ACC112 (cell line): ENCODE data around the gene SH3GL3.

Source experiments
- H2AFZ ChIP-seq: fragments of 200-600 bp; sonication (generic); one replicate; pipeline ENCODE4 v1.6.0; 2017; ENCODE audit warnings: antibody characterized with exemption, low read length; ENCODE audit not compliant: unreplicated experiment
- H3K27ac ChIP-seq: fragments of 200-600 bp; sonication (generic); 2 replicates; pipeline ENCODE4 v1.5.1; 2014; ENCODE audit warnings: low read depth, mild to moderate bottlenecking, antibody characterized with exemption, low read length, moderate library complexity
- H3K27me3 ChIP-seq: fragments of 200-600 bp; sonication (generic); 2 replicates; pipeline ENCODE4 v1.6.1; 2014; ENCODE audit warnings: mild to moderate bottlenecking, antibody characterized with exemption, low read length, moderate library complexity, mixed read lengths; ENCODE audit not compliant: insufficient read depth
- H3K36me3 ChIP-seq: fragments of 200-600 bp; sonication (generic); 2 replicates; pipeline ENCODE4 v1.6.1; 2016; ENCODE audit warnings: mild to moderate bottlenecking, antibody characterized with exemption, low read length, moderate library complexity, mixed read lengths; ENCODE audit not compliant: insufficient read depth
- H3K4me1 ChIP-seq: fragments of 200-600 bp; sonication (generic); one replicate; pipeline ENCODE4 v1.6.1; 2016; ENCODE audit warnings: low read length, mixed read lengths; ENCODE audit not compliant: insufficient read depth, unreplicated experiment, control insufficient read depth
- H3K4me3 ChIP-seq: fragments of 200-600 bp; sonication (generic); 2 replicates; pipeline ENCODE4 v1.5.1; 2014; ENCODE audit warnings: mild to moderate bottlenecking, low read depth, low read length
- H3K79me2 ChIP-seq: fragments of 200-600 bp; sonication (generic); one replicate; pipeline ENCODE4 v1.6.0; 2016; ENCODE audit warnings: low read length; ENCODE audit not compliant: control insufficient read depth, unreplicated experiment, insufficient read depth

Gene SH3GL3

GRCh38 chr15:83585601-83586335 lies 138.6 kb downstream of the SH3GL3 start:
- no peaks in the 10 kb centered on the region for H3K79me2 ChIP-seq
- no peaks in the 10 kb centered on the region for H3K36me3 ChIP-seq
- no peak overlapping the region for H3K27ac ChIP-seq
- H3K4me1 ChIP-seq = no peaks in the 10 kb centered on the region
- H3K4me3 ChIP-seq = no peak overlapping the region
- no peak overlapping the region for H2AFZ ChIP-seq
- no peaks in the 10 kb centered on the region for H3K27me3 ChIP-seq

GRCh38 chr15:83587091-83587490 lies 139.9 kb downstream of the SH3GL3 start:
- Histone ChIP-seq H3K79me2 (no peaks in the 10 kb centered on the region), H3K36me3 (no peaks in the 10 kb centered on the region), H3K4me3 (no peak overlapping the region), H3K4me1 (no peaks in the 10 kb centered on the region), H3K27me3 (no peaks in the 10 kb centered on the region), H2AFZ (no peak overlapping the region), H3K27ac (no peak overlapping the region)

- Histone ChIP-seq H3K36me3 (no peaks in the 10 kb centered on the region), H3K27me3 (no peaks in the 10 kb centered on the region), H3K4me3 (no peak overlapping the region), H3K4me1 (no peaks in the 10 kb centered on the region), H3K27ac (no peak overlapping the region), H3K79me2 (no peaks in the 10 kb centered on the region), H2AFZ (no peak overlapping the region)
Measured at GRCh38 chr15:83588441-83588840, 141.3 kb downstream of the SH3GL3 start.

GRCh38 chr15:83592370-83593040 lies 145.4 kb downstream of the SH3GL3 start:
- Histone ChIP-seq H3K27me3 (no peaks in the 10 kb centered on the region), H3K4me1 (no peaks in the 10 kb centered on the region), H2AFZ (no peak overlapping the region), H3K27ac (no peak overlapping the region), H3K4me3 (no peak overlapping the region), H3K36me3 (no peaks in the 10 kb centered on the region), H3K79me2 (no peaks in the 10 kb centered on the region)

GRCh38 chr15:83595191-83595590 lies 148.1 kb downstream of the SH3GL3 start:
- no peaks in the 10 kb centered on the region for H3K4me1 ChIP-seq
- H3K27ac ChIP-seq = no peak overlapping the region
- H3K27me3 ChIP-seq = no peaks in the 10 kb centered on the region
- H3K79me2 ChIP-seq = no peaks in the 10 kb centered on the region
- H3K4me3 ChIP-seq = no peak overlapping the region
- H2AFZ ChIP-seq = no peak overlapping the region
- H3K36me3 ChIP-seq = no peaks in the 10 kb centered on the region

GRCh38 chr15:83598031-83598430 lies 150.9 kb downstream of the SH3GL3 start:
- H3K79me2 ChIP-seq = no peaks in the 10 kb centered on the region
- H2AFZ ChIP-seq = no peak overlapping the region
- no peaks in the 10 kb centered on the region for H3K36me3 ChIP-seq
- H3K27me3 ChIP-seq = no peaks in the 10 kb centered on the region
- H3K4me1 ChIP-seq = no peaks in the 10 kb centered on the region
- no peak overlapping the region for H3K4me3 ChIP-seq
- H3K27ac ChIP-seq = no peak overlapping the region

GRCh38 chr15:83602021-83602420 lies 154.9 kb downstream of the SH3GL3 start:
- H3K27me3 ChIP-seq = no peaks in the 10 kb centered on the region; the same call in 1 of the 2 replicates
- no peak overlapping the region for H2AFZ ChIP-seq
- no peak overlapping the region for H3K27ac ChIP-seq

GRCh38 chr15:83604549-83604948 lies 157.4 kb downstream of the SH3GL3 start:
- H2AFZ ChIP-seq = no peak overlapping the region

More at GRCh38 chr15:83602021-83602420, 154.9 kb downstream of the SH3GL3 start:
- no peaks in the 10 kb centered on the region for H3K36me3 ChIP-seq
- no peaks in the 10 kb centered on the region for H3K4me1 ChIP-seq
- H3K4me3 ChIP-seq = no peak overlapping the region
- H3K79me2 ChIP-seq = no peaks in the 10 kb centered on the region

GRCh38 chr15:83605111-83605945 lies 158.2 kb downstream of the SH3GL3 start:
- H3K27ac ChIP-seq = no peak overlapping the region
- H3K4me3 ChIP-seq = no peak overlapping the region
- no peak overlapping the region for H2AFZ ChIP-seq
- H3K36me3 ChIP-seq = no peaks in the 10 kb centered on the region
- peaks cover 6% of the 10 kb centered on the region for H3K27me3 ChIP-seq
- H3K79me2 ChIP-seq = no peaks in the 10 kb centered on the region
- H3K4me1 ChIP-seq = no peaks in the 10 kb centered on the region

More at GRCh38 chr15:83604549-83604948, 157.4 kb downstream of the SH3GL3 start:
- no peaks in the 10 kb centered on the region for H3K79me2 ChIP-seq
- H3K4me1 ChIP-seq = no peaks in the 10 kb centered on the region
- peaks cover 6% of the 10 kb centered on the region for H3K27me3 ChIP-seq
- no peaks in the 10 kb centered on the region for H3K36me3 ChIP-seq
- no peak overlapping the region for H3K4me3 ChIP-seq
- no peak overlapping the region for H3K27ac ChIP-seq

GRCh38 chr15:83610132-83610531 lies 163.0 kb downstream of the SH3GL3 start:
- Histone ChIP-seq H3K27ac (no peak overlapping the region), H3K4me1 (no peaks in the 10 kb centered on the region), H3K4me3 (no peak overlapping the region), H3K79me2 (no peaks in the 10 kb centered on the region), H3K27me3 (peaks cover 10% of the 10 kb centered on the region), H3K36me3 (no peaks in the 10 kb centered on the region), H2AFZ (no peak overlapping the region)
